HL-60 (cell line): ENCODE data around the gene TMPRSS13.

Experiments
- DNase-seq, 2 experiments: peaks; one replicate each; pipeline ENCODE4 v3.0.0-alpha.2; 2010 to 2020; ENCODE audit warnings: low read depth in 1 of 2, low spot score in 1 of 2
- H3K27ac ChIP-seq: fragments of 250-450 bp; sonication (Bioruptor Pico); replicated peaks from 2 replicates; pipeline ENCODE4 v1.5.1; 2020; ENCODE audit warnings: mild to moderate bottlenecking, moderate library complexity
- H3K27me3 ChIP-seq: fragments of 250-450 bp; sonication (Bioruptor Pico); 2 replicates; pipeline ENCODE4 v1.5.1; 2021; ENCODE audit warnings: mild to moderate bottlenecking, moderate library complexity; ENCODE audit not compliant: insufficient read depth, poor library complexity, severe bottlenecking
- H3K4me3 ChIP-seq: replicated peaks from 2 replicates; pipeline ENCODE4 v1.5.1; 2011; ENCODE audit warnings: mild to moderate bottlenecking, control low read depth, low read length; ENCODE audit not compliant: insufficient read depth
- CTCF ChIP-seq: IDR thresholded peaks from one replicate; pipeline ENCODE4 v1.5.1; 2011; ENCODE audit warnings: low read length, control low read depth, inconsistent platforms; ENCODE audit not compliant: insufficient read depth
- GABPA ChIP-seq: IDR thresholded peaks from 2 replicates; pipeline ENCODE4 v1.6.1; 2012; ENCODE audit warnings: low read depth
- POLR2AphosphoS5 ChIP-seq: IDR thresholded peaks from 2 replicates; pipeline ENCODE4 v1.6.1; 2012; ENCODE audit warnings: low read depth
- REST ChIP-seq: IDR thresholded peaks from 2 replicates; pipeline ENCODE4 v1.6.1; 2012; ENCODE audit warnings: low read depth; ENCODE audit not compliant: insufficient replicate concordance
- SPI1 ChIP-seq: IDR thresholded peaks from 2 replicates; pipeline ENCODE4 v1.6.1; 2012; ENCODE audit warnings: low read depth, mild to moderate bottlenecking, borderline replicate concordance

Gene TMPRSS13

GRCh38 chr11:117871160-117871559 lies 58.0 kb downstream of the TMPRSS13 start:
- Histone ChIP-seq H3K27ac (no peak overlapping the region), H3K27me3 (peaks cover 35% of the 10 kb centered on the region), H3K4me3 (no peak overlapping the region)
- TF ChIP-seq SPI1 (no peak), REST (no peak), CTCF (no peak), POLR2AphosphoS5 (no peak), GABPA (no peak)
- DNase-seq, result no peak

GRCh38 chr11:117870103-117870952 lies 58.9 kb downstream of the TMPRSS13 start:
- DNase-seq, result no peak
- H3K4me3 ChIP-seq, result no peak overlapping the region
- no peak overlapping the region for H3K27ac ChIP-seq
- H3K27me3 ChIP-seq, result peaks cover 27% of the 10 kb centered on the region
- TF ChIP-seq POLR2AphosphoS5 (no peak), REST (no peak), SPI1 (no peak), GABPA (no peak), CTCF (no peak)

GRCh38 chr11:117869604-117870003 lies 59.6 kb downstream of the TMPRSS13 start:
- no peak for DNase-seq
- no peak overlapping the region for H3K27ac ChIP-seq
- H3K27me3 ChIP-seq, result peaks cover 20% of the 10 kb centered on the region
- TF ChIP-seq POLR2AphosphoS5, result no peak
- no peak for TF ChIP-seq CTCF
- no peak for TF ChIP-seq SPI1
- no peak for TF ChIP-seq GABPA
- TF ChIP-seq REST, result no peak
- no peak overlapping the region for H3K4me3 ChIP-seq
